PFSK-1 (cell line): ENCODE data around the gene FRMPD1.

Source experiments
- FOXP2 ChIP-seq: optimal IDR thresholded peaks from 2 replicates; pipeline ENCODE3; 2011; ENCODE audit warnings: borderline replicate concordance, control low read depth, inconsistent platforms; ENCODE audit not compliant: insufficient read depth; ENCODE audit errors: extremely low read length, extremely low read depth
- POLR2AphosphoS5 ChIP-seq: IDR thresholded peaks from 2 replicates; pipeline ENCODE4 v1.6.1; 2012; ENCODE audit warnings: low read depth, mild to moderate bottlenecking, control low read depth, low read length, moderate library complexity
- SIN3A ChIP-seq: IDR thresholded peaks from 2 replicates; pipeline ENCODE4 v1.6.1; 2012; ENCODE audit warnings: mild to moderate bottlenecking, low read length, moderate library complexity, borderline replicate concordance; ENCODE audit not compliant: insufficient read depth
- TAF1 ChIP-seq: IDR thresholded peaks from 2 replicates; pipeline ENCODE4 v1.6.1; 2012; ENCODE audit warnings: low read length, control low read depth, borderline replicate concordance; ENCODE audit not compliant: insufficient read depth
- TF ChIP-seq, protein P1 (sequence below), 2 experiments: IDR thresholded peaks; 2 replicates each; pipeline versions ENCODE4 v1.6.1 to v1.8.0; 2011 to 2012; ENCODE audit warnings: low read depth in 2 of 2, low read length in 2 of 2, control low read depth in 1 of 2, inconsistent platforms in 1 of 2, mild to moderate bottlenecking in 1 of 2, moderate library complexity in 1 of 2; ENCODE audit not compliant: insufficient read depth in 1 of 2

DNA sequence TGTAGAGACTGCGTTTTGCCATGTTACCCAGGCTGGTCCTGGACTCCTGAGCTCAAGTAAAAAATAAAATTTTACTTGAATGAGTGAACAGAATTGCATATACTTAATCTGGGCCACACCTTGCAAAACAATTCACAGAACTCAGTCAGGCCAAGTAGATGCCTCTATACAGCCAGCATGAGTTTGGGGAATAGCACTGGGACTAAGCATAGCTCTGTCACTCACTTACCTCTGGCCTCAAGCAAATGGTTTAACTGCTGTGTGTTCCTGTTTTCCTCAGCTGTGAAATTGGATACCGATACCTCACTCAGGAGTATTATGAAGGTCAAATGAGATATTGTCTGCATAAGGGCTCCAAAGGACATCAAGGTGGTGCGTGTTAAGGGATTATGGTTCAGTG lies 10.9 kb upstream of the FRMPD1 start:
- TF ChIP-seq TAF1 (no peak), SIN3A (no peak), POLR2AphosphoS5 (no peak), FOXP2 (no peak)
- TF ChIP-seq, protein P1, sequence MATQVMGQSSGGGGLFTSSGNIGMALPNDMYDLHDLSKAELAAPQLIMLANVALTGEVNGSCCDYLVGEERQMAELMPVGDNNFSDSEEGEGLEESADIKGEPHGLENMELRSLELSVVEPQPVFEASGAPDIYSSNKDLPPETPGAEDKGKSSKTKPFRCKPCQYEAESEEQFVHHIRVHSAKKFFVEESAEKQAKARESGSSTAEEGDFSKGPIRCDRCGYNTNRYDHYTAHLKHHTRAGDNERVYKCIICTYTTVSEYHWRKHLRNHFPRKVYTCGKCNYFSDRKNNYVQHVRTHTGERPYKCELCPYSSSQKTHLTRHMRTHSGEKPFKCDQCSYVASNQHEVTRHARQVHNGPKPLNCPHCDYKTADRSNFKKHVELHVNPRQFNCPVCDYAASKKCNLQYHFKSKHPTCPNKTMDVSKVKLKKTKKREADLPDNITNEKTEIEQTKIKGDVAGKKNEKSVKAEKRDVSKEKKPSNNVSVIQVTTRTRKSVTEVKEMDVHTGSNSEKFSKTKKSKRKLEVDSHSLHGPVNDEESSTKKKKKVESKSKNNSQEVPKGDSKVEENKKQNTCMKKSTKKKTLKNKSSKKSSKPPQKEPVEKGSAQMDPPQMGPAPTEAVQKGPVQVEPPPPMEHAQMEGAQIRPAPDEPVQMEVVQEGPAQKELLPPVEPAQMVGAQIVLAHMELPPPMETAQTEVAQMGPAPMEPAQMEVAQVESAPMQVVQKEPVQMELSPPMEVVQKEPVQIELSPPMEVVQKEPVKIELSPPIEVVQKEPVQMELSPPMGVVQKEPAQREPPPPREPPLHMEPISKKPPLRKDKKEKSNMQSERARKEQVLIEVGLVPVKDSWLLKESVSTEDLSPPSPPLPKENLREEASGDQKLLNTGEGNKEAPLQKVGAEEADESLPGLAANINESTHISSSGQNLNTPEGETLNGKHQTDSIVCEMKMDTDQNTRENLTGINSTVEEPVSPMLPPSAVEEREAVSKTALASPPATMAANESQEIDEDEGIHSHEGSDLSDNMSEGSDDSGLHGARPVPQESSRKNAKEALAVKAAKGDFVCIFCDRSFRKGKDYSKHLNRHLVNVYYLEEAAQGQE (IDR thresholded peaks at IDR 0.05; ENCODE audit: insufficient read depth in 1 of 2, low read depth in 2 of 2, low read length in 2 of 2), result no peak
